ENCODE data around the gene KIAA1210.

DNA sequence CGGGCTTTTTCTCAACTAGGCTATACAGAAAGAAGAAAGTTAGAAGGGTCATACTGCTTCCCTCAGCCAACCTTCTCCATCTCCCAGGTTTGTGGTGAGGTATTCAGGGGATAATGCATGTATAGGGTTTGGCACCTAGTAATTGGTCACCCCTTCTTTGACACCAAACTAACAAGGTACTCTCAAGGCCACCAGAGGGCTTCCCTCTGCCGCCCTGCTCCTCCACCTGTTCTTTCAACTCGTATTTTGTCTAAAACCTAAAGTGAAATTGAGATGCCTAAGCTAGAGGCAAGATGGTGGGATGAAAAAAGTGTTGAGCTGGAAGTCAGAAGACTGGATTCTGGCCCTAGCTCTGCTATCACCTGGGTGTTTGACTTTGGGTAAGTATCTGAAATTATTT lies 32.8 kb downstream of the KIAA1210 start:
- TF ChIP-seq GABPA (IDR thresholded peaks at IDR 0.05 in 1 of 2, conservative IDR thresholded peaks at IDR 0.05 in 1 of 2) (no peak), RXRA (IDR thresholded peaks at IDR 0.05) (no peak), SP1 (IDR thresholded peaks at IDR 0.05) (no peak), RAD21 (IDR thresholded peaks at IDR 0.05) (no peak), YY1 (IDR thresholded peaks at IDR 0.05) (no peak)
- TF ChIP-seq, protein P1, sequence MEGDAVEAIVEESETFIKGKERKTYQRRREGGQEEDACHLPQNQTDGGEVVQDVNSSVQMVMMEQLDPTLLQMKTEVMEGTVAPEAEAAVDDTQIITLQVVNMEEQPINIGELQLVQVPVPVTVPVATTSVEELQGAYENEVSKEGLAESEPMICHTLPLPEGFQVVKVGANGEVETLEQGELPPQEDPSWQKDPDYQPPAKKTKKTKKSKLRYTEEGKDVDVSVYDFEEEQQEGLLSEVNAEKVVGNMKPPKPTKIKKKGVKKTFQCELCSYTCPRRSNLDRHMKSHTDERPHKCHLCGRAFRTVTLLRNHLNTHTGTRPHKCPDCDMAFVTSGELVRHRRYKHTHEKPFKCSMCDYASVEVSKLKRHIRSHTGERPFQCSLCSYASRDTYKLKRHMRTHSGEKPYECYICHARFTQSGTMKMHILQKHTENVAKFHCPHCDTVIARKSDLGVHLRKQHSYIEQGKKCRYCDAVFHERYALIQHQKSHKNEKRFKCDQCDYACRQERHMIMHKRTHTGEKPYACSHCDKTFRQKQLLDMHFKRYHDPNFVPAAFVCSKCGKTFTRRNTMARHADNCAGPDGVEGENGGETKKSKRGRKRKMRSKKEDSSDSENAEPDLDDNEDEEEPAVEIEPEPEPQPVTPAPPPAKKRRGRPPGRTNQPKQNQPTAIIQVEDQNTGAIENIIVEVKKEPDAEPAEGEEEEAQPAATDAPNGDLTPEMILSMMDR (IDR thresholded peaks at IDR 0.05; ENCODE audit: low read depth, low read length, missing input control), result no peak
- TF ChIP-seq, protein P2, sequence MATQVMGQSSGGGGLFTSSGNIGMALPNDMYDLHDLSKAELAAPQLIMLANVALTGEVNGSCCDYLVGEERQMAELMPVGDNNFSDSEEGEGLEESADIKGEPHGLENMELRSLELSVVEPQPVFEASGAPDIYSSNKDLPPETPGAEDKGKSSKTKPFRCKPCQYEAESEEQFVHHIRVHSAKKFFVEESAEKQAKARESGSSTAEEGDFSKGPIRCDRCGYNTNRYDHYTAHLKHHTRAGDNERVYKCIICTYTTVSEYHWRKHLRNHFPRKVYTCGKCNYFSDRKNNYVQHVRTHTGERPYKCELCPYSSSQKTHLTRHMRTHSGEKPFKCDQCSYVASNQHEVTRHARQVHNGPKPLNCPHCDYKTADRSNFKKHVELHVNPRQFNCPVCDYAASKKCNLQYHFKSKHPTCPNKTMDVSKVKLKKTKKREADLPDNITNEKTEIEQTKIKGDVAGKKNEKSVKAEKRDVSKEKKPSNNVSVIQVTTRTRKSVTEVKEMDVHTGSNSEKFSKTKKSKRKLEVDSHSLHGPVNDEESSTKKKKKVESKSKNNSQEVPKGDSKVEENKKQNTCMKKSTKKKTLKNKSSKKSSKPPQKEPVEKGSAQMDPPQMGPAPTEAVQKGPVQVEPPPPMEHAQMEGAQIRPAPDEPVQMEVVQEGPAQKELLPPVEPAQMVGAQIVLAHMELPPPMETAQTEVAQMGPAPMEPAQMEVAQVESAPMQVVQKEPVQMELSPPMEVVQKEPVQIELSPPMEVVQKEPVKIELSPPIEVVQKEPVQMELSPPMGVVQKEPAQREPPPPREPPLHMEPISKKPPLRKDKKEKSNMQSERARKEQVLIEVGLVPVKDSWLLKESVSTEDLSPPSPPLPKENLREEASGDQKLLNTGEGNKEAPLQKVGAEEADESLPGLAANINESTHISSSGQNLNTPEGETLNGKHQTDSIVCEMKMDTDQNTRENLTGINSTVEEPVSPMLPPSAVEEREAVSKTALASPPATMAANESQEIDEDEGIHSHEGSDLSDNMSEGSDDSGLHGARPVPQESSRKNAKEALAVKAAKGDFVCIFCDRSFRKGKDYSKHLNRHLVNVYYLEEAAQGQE (IDR thresholded peaks at IDR 0.05), result no peak
- TF ChIP-seq, protein P3, sequence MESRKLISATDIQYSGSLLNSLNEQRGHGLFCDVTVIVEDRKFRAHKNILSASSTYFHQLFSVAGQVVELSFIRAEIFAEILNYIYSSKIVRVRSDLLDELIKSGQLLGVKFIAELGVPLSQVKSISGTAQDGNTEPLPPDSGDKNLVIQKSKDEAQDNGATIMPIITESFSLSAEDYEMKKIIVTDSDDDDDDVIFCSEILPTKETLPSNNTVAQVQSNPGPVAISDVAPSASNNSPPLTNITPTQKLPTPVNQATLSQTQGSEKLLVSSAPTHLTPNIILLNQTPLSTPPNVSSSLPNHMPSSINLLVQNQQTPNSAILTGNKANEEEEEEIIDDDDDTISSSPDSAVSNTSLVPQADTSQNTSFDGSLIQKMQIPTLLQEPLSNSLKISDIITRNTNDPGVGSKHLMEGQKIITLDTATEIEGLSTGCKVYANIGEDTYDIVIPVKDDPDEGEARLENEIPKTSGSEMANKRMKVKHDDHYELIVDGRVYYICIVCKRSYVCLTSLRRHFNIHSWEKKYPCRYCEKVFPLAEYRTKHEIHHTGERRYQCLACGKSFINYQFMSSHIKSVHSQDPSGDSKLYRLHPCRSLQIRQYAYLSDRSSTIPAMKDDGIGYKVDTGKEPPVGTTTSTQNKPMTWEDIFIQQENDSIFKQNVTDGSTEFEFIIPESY (IDR thresholded peaks at IDR 0.05), result no peak
- TF ChIP-seq, protein P4, sequence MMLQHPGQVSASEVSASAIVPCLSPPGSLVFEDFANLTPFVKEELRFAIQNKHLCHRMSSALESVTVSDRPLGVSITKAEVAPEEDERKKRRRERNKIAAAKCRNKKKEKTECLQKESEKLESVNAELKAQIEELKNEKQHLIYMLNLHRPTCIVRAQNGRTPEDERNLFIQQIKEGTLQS (IDR thresholded peaks at IDR 0.05), result no peak
- TF ChIP-seq, protein P5, sequence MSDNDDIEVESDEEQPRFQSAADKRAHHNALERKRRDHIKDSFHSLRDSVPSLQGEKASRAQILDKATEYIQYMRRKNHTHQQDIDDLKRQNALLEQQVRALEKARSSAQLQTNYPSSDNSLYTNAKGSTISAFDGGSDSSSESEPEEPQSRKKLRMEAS (IDR thresholded peaks at IDR 0.05), result no peak
